GM18526 (cell line): ENCODE data around the gene RPGRIP1.

Experiments used
- POLR2A ChIP-seq: IDR thresholded peaks from 3 replicates; pipeline ENCODE4 v1.6.1; 2011; ENCODE audit not compliant: insufficient read length; ENCODE audit errors: extremely low read depth

The RPGRIP1 gene

GRCh38 chr14:21255385-21256101, 24.3 kb upstream of the RPGRIP1 start:
- no peak for TF ChIP-seq POLR2A

GRCh38 chr14:21256539-21257393, 23.1 kb upstream of the RPGRIP1 start:
- TF ChIP-seq POLR2A, result no peak

GRCh38 chr14:21257394-21257909, 22.4 kb upstream of the RPGRIP1 start:
- no peak for TF ChIP-seq POLR2A

GRCh38 chr14:21258005-21258888, 21.6 kb upstream of the RPGRIP1 start:
- TF ChIP-seq POLR2A, result peak; percentile 15

GRCh38 chr14:21258889-21259787, 20.7 kb upstream of the RPGRIP1 start:
- TF ChIP-seq POLR2A, result no peak

- TF ChIP-seq POLR2A, result no peak
These were observed 18.1 kb upstream of the RPGRIP1 start for GRCh38 chr14:21261824-21262223.

GRCh38 chr14:21262410-21262809, 17.5 kb upstream of the RPGRIP1 start:
- no peak for TF ChIP-seq POLR2A

- TF ChIP-seq POLR2A, result no peak
These were observed 16.4 kb upstream of the RPGRIP1 start for GRCh38 chr14:21263284-21264024.

GRCh38 chr14:21264025-21264801, 15.7 kb upstream of the RPGRIP1 start:
- TF ChIP-seq POLR2A, result no peak

GRCh38 chr14:21267431-21267845, 12.4 kb upstream of the RPGRIP1 start:
- TF ChIP-seq POLR2A, result no peak

GRCh38 chr14:21267886-21268616, 11.8 kb upstream of the RPGRIP1 start:
- no peak for TF ChIP-seq POLR2A

GRCh38 chr14:21268617-21269251, 11.1 kb upstream of the RPGRIP1 start:
- no peak for TF ChIP-seq POLR2A
